ENCODE data around the gene PPP1R3G. TPM values are rescaled to one million over a fixed set of nuclear protein-coding genes. Genes with fewer than 3 reads are reported as not detected.

Gene PPP1R3G
- total RNA-seq, result under 0.01 and 0.32 TPM in 2 replicates

GRCh38 chr6:5084781-5085647 is at the start of gene PPP1R3G:
Gene PPP1R3G (plus strand): TSS chr6:5085341. CDS start chr6:5085486, 145 bp downstream.

Other genes with a start within 250 kb of the PPP1R3G start
- gene RPP40, start 81.3 kb upstream of the PPP1R3G start, total RNA-seq, result 12.0 and 20.2 TPM in 2 replicates
- 17.8 and 17.9 TPM in 2 replicates for gene LYRM4, start 175.6 kb downstream of the PPP1R3G start, total RNA-seq
- 33.8 and 40.9 TPM in 2 replicates for gene FARS2, start 176.2 kb downstream of the PPP1R3G start, total RNA-seq